DND-41 (cell line): ENCODE data around the gene POLG2.

Source experiments
- ATAC-seq: fragments of 200-7000 bp; cut with Tn5 transposase; 3 replicates; pipeline ENCODE4 v1.9.1; 2021; ENCODE audit warnings: low read depth; ENCODE audit not compliant: insufficient read depth
- DNase-seq: peaks from one replicate; pipeline ENCODE4 v3.0.0-alpha.2; 2020
- H2AFZ ChIP-seq: 2 replicates; pipeline ENCODE4 v1.6.0; 2012; ENCODE audit warnings: low read depth, low read length
- H3K27ac ChIP-seq: 2 replicates; pipeline ENCODE4 v1.5.1; 2012; ENCODE audit warnings: low read length, inconsistent platforms
- H3K27me3 ChIP-seq: fragments of 200-600 bp; sonication (generic); 2 replicates; pipeline ENCODE4 v1.6.0; 2012; ENCODE audit warnings: low read length, mild to moderate bottlenecking, inconsistent platforms; ENCODE audit not compliant: insufficient read depth, poor library complexity
- H3K36me3 ChIP-seq: 2 replicates; pipeline ENCODE4 v1.5.1; 2012; ENCODE audit warnings: low read length, inconsistent platforms; ENCODE audit not compliant: insufficient read depth
- H3K4me1 ChIP-seq: 2 replicates; pipeline ENCODE4 v1.5.1; 2012; ENCODE audit warnings: mild to moderate bottlenecking, low read length; ENCODE audit not compliant: insufficient read depth
- H3K4me2 ChIP-seq: 2 replicates; pipeline ENCODE4 v1.6.0; 2012; ENCODE audit warnings: mild to moderate bottlenecking, moderate library complexity, low read length, inconsistent platforms; ENCODE audit not compliant: insufficient read depth
- H3K4me3 ChIP-seq, 2 experiments: fragments of 200-600 bp in 1 of 2; shearing (Covaris generic) in 1 of 2; 2 replicates each; pipeline ENCODE4 v1.5.1; 2012 to 2016; ENCODE audit warnings: inconsistent platforms in 2 of 2, low read length in 2 of 2, mild to moderate bottlenecking in 2 of 2, low read depth in 1 of 2, moderate library complexity in 1 of 2
- H3K79me2 ChIP-seq: 2 replicates; pipeline ENCODE4 v1.6.0; 2012; ENCODE audit warnings: low read length, inconsistent platforms; ENCODE audit not compliant: insufficient read depth
- H3K9ac ChIP-seq: 2 replicates; pipeline ENCODE4 v1.6.0; 2012; ENCODE audit warnings: low read depth, mild to moderate bottlenecking, inconsistent platforms, low read length, moderate library complexity
- H3K9me3 ChIP-seq: 2 replicates; pipeline ENCODE4 v1.5.1; 2012; ENCODE audit warnings: low read length, moderate library complexity, mild to moderate bottlenecking, inconsistent platforms; ENCODE audit not compliant: insufficient read depth, severe bottlenecking
- H4K20me1 ChIP-seq: 2 replicates; pipeline ENCODE4 v1.6.0; 2012; ENCODE audit warnings: low read length; ENCODE audit not compliant: insufficient read depth
- CTCF ChIP-seq: IDR thresholded peaks from 2 replicates; pipeline ENCODE4 v1.5.1; 2012; ENCODE audit warnings: borderline replicate concordance, low read length, moderate library complexity, mild to moderate bottlenecking; ENCODE audit not compliant: poor library complexity, severe bottlenecking; ENCODE audit errors: extremely low read depth
- EZH2 ChIP-seq: IDR thresholded peaks from 3 replicates; pipeline ENCODE4 v1.6.1; 2012; ENCODE audit warnings: borderline replicate concordance, low read depth, mild to moderate bottlenecking, moderate library complexity, low read length, inconsistent platforms; ENCODE audit not compliant: severe bottlenecking

The POLG2 gene

GRCh38 chr17:64492481-64493109 is 4.3 kb downstream of the POLG2 start:
- Histone ChIP-seq H2AFZ (no peak overlapping the region), H3K4me3 (no peak overlapping the region), H3K27ac (no peak overlapping the region), H4K20me1 (no peaks in the 10 kb centered on the region; the same call in 1 of the 2 replicates), H3K4me2 (peak overlapping the region; percentile 14; the same call in 1 of the 2 replicates), H3K36me3 (peaks cover 41% of the 10 kb centered on the region), H3K9me3 (no peaks in the 10 kb centered on the region), H3K79me2 (peaks cover 39% of the 10 kb centered on the region), H3K27me3 (no peaks in the 10 kb centered on the region), H3K4me1 (peaks cover 36% of the 10 kb centered on the region), H3K9ac (no peak overlapping the region)
- ATAC-seq (no peak), DNase-seq (no peak)
- TF ChIP-seq CTCF = peak; percentile 57
- TF ChIP-seq EZH2 = no peak

DNA sequence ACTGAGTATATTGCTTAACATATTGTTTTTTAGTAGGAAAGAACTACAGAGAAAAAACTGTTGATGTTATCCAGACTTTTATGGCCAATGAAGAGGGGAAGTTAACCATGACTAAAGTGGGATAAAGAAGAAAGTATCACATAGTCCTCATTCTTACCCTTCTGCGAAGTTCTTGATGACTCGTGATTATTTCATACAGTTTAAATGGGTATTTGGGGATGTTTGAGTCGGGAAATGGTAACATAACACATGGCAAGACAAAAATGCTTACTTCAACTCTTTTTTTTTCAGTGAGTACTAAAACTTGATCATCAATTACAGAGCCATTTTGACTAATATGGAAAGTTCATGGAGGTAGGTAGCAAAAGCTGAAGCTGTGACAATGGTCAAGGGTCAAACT is 4.9 kb downstream of the POLG2 start:
- Histone ChIP-seq H3K79me2 (peaks cover 39% of the 10 kb centered on the region), H3K9me3 (no peaks in the 10 kb centered on the region), H3K4me2 (no peak overlapping the region), H4K20me1 (no peaks in the 10 kb centered on the region; the same call in 1 of the 2 replicates), H3K36me3 (peaks cover 40% of the 10 kb centered on the region), H3K27ac (no peak overlapping the region), H3K9ac (no peak overlapping the region), H3K4me3 (no peak overlapping the region), H3K27me3 (no peaks in the 10 kb centered on the region), H3K4me1 (peaks cover 30% of the 10 kb centered on the region), H2AFZ (no peak overlapping the region)
- DNase-seq (no peak), ATAC-seq (no peak)
- TF ChIP-seq CTCF (no peak), EZH2 (no peak)

GRCh38 chr17:64491034-64491860 is 5.6 kb downstream of the POLG2 start:
- no peaks in the 10 kb centered on the region; the same call in 1 of the 2 replicates for H4K20me1 ChIP-seq
- H3K27ac ChIP-seq = no peak overlapping the region
- no peak overlapping the region for H3K4me2 ChIP-seq
- ATAC-seq = peak; percentile 74
- DNase-seq = peak; percentile 63
- no peaks in the 10 kb centered on the region for H3K9me3 ChIP-seq
- H3K4me3 ChIP-seq = no peak overlapping the region
- no peaks in the 10 kb centered on the region for H3K27me3 ChIP-seq
- H3K36me3 ChIP-seq = peaks cover 40% of the 10 kb centered on the region
- H3K9ac ChIP-seq = no peak overlapping the region
- H2AFZ ChIP-seq = no peak overlapping the region
- peaks cover 30% of the 10 kb centered on the region for H3K4me1 ChIP-seq
- peak; percentile 71 for TF ChIP-seq CTCF
- TF ChIP-seq EZH2 = no peak
- H3K79me2 ChIP-seq = peaks cover 33% of the 10 kb centered on the region
